Measurements from ENCODE around the gene SLC44A1.

Gene SLC44A1

DNA sequence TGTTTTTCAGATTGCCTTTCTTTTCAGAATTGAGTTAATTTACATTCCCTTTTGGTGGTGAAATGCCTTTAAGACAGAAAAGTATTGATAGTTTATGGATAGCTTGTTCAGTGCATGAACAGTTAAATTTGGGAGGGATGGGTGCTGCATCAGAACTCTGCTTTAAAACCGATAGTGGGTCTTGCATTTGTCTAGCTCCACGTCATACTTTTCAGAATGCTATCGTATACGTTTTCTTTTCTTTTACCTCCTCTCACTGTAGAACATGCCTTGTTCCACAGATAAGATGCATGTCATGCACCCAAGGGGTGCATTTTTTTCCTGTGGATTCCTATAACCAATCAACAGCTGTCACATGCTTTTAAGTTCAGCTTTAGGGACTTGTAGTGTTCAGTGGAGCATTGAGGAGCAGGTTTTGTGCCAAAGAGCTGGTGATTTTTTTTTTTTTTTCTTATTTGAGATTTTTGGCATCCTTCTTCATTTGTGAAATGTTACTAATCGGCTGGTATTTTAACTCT, 2.3 kb downstream of the SLC44A1 start:
- no peak for DNase-seq
- Histone ChIP-seq H3K27ac (ENCODE audit: insufficient read depth in 1 of 2, low read depth in 1 of 2, low read length in 2 of 2, poor library complexity in 1 of 2, severe bottlenecking in 2 of 2) (no peak overlapping the region), H3K27me3 (replicated peaks in 2 of 5; ENCODE audit: control insufficient read depth in 4 of 5, insufficient read depth in 5 of 5, low read length in 4 of 5) (no peaks in the 10 kb centered on the region), H3K36me3 (ENCODE audit: control insufficient read depth in 4 of 4, insufficient read depth in 4 of 4, low read length in 3 of 4) (no peaks in the 10 kb centered on the region), H3K4me3 (ENCODE audit: control insufficient read depth in 1 of 7, extremely low read depth in 1 of 7, insufficient read depth in 4 of 7, low read depth in 2 of 7, low read length in 6 of 7) (no peak overlapping the region), H3K9me3 (ENCODE audit: control extremely low read depth in 1 of 5, control insufficient read depth in 4 of 5, insufficient read depth in 2 of 5, low read depth in 1 of 5, low read length in 4 of 5) (no peaks in the 10 kb centered on the region), H3K4me1 (ENCODE audit: control extremely low read depth in 1 of 4, control insufficient read depth in 4 of 4, insufficient read depth in 4 of 4, low read length in 3 of 4) (peaks cover 5 to 24% (median 15%) of the 10 kb centered on the region in 4 experiments)
- CTCF ChIA-PET, result interaction anchor here (3.2 kb wide), 1 partner anchor 7 kb away, joined by 14 read pairs; no protein-coding TSS in a partner anchor
- POLR2A ChIA-PET, result interaction anchor here (0.5 to 0.6 kb wide), 2 partner anchors 31 to 46 kb away, joined by 3 to 5 read pairs; no protein-coding TSS in a partner anchor
- WGBS (ENCODE audit: insufficient coverage), result 100% methylated on average over 2 of the region's 5 CpGs

DNA sequence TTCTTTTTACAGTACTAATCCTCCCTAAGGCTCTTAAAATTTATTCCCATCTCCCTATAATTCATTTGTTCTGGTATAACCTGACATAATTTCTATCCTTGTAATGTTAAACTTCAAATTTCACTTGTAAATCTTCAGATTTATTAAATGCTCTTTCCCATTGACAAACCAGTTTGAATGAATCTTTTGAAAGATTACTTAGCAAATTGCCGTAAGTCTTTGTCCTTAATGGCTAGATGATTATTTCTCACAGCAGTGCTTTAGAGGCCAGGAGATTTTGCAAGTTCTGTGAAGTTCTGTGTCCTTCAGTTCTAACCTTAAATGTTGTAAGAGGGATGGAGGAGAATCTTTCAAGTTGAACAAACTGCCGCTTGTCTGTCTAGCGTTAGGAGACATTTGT, 4.2 kb downstream of the SLC44A1 start:
- H3K36me3 ChIP-seq (ENCODE audit: control insufficient read depth in 4 of 4, insufficient read depth in 4 of 4, low read length in 3 of 4), result no peaks in the 10 kb centered on the region
- no peak for DNase-seq
- H3K9me3 ChIP-seq (ENCODE audit: control extremely low read depth in 1 of 5, control insufficient read depth in 4 of 5, insufficient read depth in 2 of 5, low read depth in 1 of 5, low read length in 4 of 5), result no peaks in the 10 kb centered on the region
- H3K27me3 ChIP-seq (replicated peaks in 2 of 5; ENCODE audit: control insufficient read depth in 4 of 5, insufficient read depth in 5 of 5, low read length in 4 of 5), result no peaks in the 10 kb centered on the region
- ChIA-PET CTCF (interaction anchor here (0.7 kb wide), 1 partner anchor 14 kb away, joined by 3 read pairs; no protein-coding TSS in a partner anchor), POLR2A (no interaction called here)
- 100% methylated on average over 2 of the region's 3 CpGs for WGBS (ENCODE audit: insufficient coverage)
- H3K27ac ChIP-seq (ENCODE audit: insufficient read depth in 1 of 2, low read depth in 1 of 2, low read length in 2 of 2, poor library complexity in 1 of 2, severe bottlenecking in 2 of 2), result no peak overlapping the region
- H3K4me1 ChIP-seq (ENCODE audit: control extremely low read depth in 1 of 4, control insufficient read depth in 4 of 4, insufficient read depth in 4 of 4, low read length in 3 of 4), result peaks cover 3 to 17% (median 11%) of the 10 kb centered on the region in 4 experiments
- H3K4me3 ChIP-seq (ENCODE audit: control insufficient read depth in 1 of 7, extremely low read depth in 1 of 7, insufficient read depth in 4 of 7, low read depth in 2 of 7, low read length in 6 of 7), result no peak overlapping the region

DNA sequence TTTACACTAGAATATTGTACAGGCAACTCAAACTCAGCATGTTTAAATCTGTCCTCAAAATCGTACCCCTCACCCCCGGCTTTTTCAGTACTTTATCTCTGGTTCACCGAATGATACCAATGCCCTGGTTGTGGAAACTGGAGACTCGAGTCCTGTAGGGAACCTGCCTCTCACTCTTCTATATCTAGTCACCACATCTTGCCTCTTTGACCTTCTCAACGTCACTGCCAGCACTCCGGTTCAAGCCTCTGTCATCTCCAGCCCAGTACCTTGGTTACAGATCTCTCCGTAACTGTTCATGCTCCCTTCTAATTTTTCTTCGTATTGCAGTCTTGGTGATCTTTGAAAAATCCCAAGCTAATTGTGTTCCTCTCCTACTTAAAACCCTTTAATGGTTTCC, 6.7 kb downstream of the SLC44A1 start:
- ChIA-PET POLR2A (no interaction called here), CTCF (no interaction called here)
- Histone ChIP-seq H3K27ac (ENCODE audit: insufficient read depth in 1 of 2, low read depth in 1 of 2, low read length in 2 of 2, poor library complexity in 1 of 2, severe bottlenecking in 2 of 2) (no peak overlapping the region), H3K4me3 (ENCODE audit: control insufficient read depth in 1 of 7, extremely low read depth in 1 of 7, insufficient read depth in 4 of 7, low read depth in 2 of 7, low read length in 6 of 7) (no peak overlapping the region), H3K27me3 (replicated peaks in 2 of 5; ENCODE audit: control insufficient read depth in 4 of 5, insufficient read depth in 5 of 5, low read length in 4 of 5) (no peaks in the 10 kb centered on the region), H3K9me3 (ENCODE audit: control extremely low read depth in 1 of 5, control insufficient read depth in 4 of 5, insufficient read depth in 2 of 5, low read depth in 1 of 5, low read length in 4 of 5) (no peaks in the 10 kb centered on the region), H3K36me3 (ENCODE audit: control insufficient read depth in 4 of 4, insufficient read depth in 4 of 4, low read length in 3 of 4) (no peaks in the 10 kb centered on the region), H3K4me1 (ENCODE audit: control extremely low read depth in 1 of 4, control insufficient read depth in 4 of 4, insufficient read depth in 4 of 4, low read length in 3 of 4) (peaks cover 0 to 2% (median under 1%) of the 10 kb centered on the region in 4 experiments)
- DNase-seq, result no peak
- 92% methylated on average over 8 of the region's 8 CpGs for WGBS (ENCODE audit: insufficient coverage)

DNA sequence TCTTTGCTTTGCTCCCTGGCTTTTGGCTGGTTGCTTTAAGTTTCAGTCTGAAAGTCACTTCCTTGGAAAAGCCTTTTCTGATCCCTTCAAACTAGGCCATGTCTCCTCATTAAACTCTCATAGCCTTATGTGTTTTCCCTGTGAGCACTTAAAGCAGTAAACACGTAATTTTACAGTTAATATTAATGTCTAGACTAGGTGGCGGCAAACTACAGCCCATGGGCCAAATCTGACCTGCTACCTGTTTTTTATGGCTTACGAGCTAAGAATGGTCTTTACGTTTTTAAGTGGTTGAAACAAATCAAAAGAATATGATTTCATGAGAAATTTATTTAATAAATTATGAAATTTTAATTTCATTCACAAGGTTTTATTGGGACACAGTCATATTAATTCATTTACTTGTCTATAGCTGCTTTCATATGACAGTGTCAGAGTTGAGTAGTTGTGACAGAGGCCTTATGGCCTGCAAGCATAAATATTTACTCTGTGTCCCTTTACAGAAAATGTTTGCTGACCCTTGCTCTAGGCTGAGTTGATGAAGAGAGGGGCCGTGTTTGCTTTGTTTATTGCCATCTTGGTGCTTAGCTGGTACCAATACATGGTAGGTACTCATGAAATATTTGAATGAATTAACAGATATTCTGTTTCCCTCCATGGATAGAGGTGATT, 7.4 kb downstream of the SLC44A1 start:
- no peaks in the 10 kb centered on the region for H3K27me3 ChIP-seq (replicated peaks in 2 of 5; ENCODE audit: control insufficient read depth in 4 of 5, insufficient read depth in 5 of 5, low read length in 4 of 5)
- WGBS (ENCODE audit: insufficient coverage), result no CpG with 5 or more reads among the region's 5 CpGs
- peaks cover 0 to 2% (median 0%) of the 10 kb centered on the region in 4 experiments for H3K4me1 ChIP-seq (ENCODE audit: control extremely low read depth in 1 of 4, control insufficient read depth in 4 of 4, insufficient read depth in 4 of 4, low read length in 3 of 4)
- ChIA-PET POLR2A (no interaction called here), CTCF (interaction anchor here (0.7 kb wide), 1 partner anchor 164 kb away, joined by 3 read pairs; no protein-coding TSS in a partner anchor)
- no peaks in the 10 kb centered on the region for H3K36me3 ChIP-seq (ENCODE audit: control insufficient read depth in 4 of 4, insufficient read depth in 4 of 4, low read length in 3 of 4)
- no peak overlapping the region for H3K27ac ChIP-seq (ENCODE audit: insufficient read depth in 1 of 2, low read depth in 1 of 2, low read length in 2 of 2, poor library complexity in 1 of 2, severe bottlenecking in 2 of 2)
- no peaks in the 10 kb centered on the region for H3K9me3 ChIP-seq (ENCODE audit: control extremely low read depth in 1 of 5, control insufficient read depth in 4 of 5, insufficient read depth in 2 of 5, low read depth in 1 of 5, low read length in 4 of 5)
- no peak for DNase-seq
- no peak overlapping the region for H3K4me3 ChIP-seq (ENCODE audit: control insufficient read depth in 1 of 7, extremely low read depth in 1 of 7, insufficient read depth in 4 of 7, low read depth in 2 of 7, low read length in 6 of 7)

DNA sequence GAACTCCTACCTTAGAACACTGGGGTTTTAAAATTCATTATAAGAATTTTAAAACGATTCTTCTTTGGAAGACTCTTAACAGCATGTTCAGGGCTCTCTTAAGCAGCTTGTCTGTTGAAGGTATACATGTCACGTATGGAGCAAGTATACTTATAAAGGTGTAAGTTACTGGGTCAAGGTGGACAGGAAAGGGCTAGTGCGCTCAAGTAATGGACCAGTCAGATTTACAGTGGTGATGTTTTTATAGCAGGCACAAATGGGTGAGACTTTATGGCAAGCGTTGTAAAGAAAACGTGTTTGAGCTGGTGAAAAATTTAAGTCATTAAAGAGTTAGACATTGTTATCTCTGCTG, 7.9 kb downstream of the SLC44A1 start:
- ChIA-PET POLR2A (no interaction called here), CTCF (interaction anchor here (0.7 kb wide), 1 partner anchor 163 kb away, joined by 3 read pairs; no protein-coding TSS in a partner anchor)
- H3K27me3 ChIP-seq (replicated peaks in 2 of 5; ENCODE audit: control insufficient read depth in 4 of 5, insufficient read depth in 5 of 5, low read length in 4 of 5), result no peaks in the 10 kb centered on the region
- peaks cover 0 to 3% (median under 1%) of the 10 kb centered on the region in 4 experiments for H3K4me1 ChIP-seq (ENCODE audit: control extremely low read depth in 1 of 4, control insufficient read depth in 4 of 4, insufficient read depth in 4 of 4, low read length in 3 of 4)
- H3K4me3 ChIP-seq (ENCODE audit: control insufficient read depth in 1 of 7, extremely low read depth in 1 of 7, insufficient read depth in 4 of 7, low read depth in 2 of 7, low read length in 6 of 7), result no peak overlapping the region
- H3K9me3 ChIP-seq (ENCODE audit: control extremely low read depth in 1 of 5, control insufficient read depth in 4 of 5, insufficient read depth in 2 of 5, low read depth in 1 of 5, low read length in 4 of 5), result no peaks in the 10 kb centered on the region
- WGBS (ENCODE audit: insufficient coverage), result 97% methylated on average over 5 of the region's 5 CpGs
- H3K36me3 ChIP-seq (ENCODE audit: control insufficient read depth in 4 of 4, insufficient read depth in 4 of 4, low read length in 3 of 4), result no peaks in the 10 kb centered on the region
- no peak for DNase-seq
- no peak overlapping the region for H3K27ac ChIP-seq (ENCODE audit: insufficient read depth in 1 of 2, low read depth in 1 of 2, low read length in 2 of 2, poor library complexity in 1 of 2, severe bottlenecking in 2 of 2)

DNA sequence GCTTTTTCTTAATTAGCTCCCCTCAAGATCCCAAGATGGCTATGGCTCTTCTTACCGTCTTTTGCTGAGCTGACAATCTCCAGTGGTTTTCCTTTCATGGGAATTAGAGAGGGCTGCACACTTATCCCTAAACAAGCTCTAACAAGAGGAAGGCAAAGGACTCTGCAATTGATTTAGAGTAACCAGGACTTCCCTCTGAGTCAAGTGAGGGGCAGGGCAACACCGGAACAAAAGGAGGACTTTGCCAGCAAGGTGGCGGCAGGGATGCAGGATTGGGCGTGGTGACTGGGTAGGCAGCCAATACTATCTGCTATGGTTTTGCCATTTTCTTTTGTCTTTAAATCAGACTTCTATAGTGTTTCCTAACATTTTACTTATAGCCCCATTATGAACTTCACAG, 9.8 kb downstream of the SLC44A1 start:
- H3K9me3 ChIP-seq (ENCODE audit: control extremely low read depth in 1 of 5, control insufficient read depth in 4 of 5, insufficient read depth in 2 of 5, low read depth in 1 of 5, low read length in 4 of 5), result no peaks in the 10 kb centered on the region
- peaks cover 0 to 13% (median 11%) of the 10 kb centered on the region in 4 experiments for H3K4me1 ChIP-seq (ENCODE audit: control extremely low read depth in 1 of 4, control insufficient read depth in 4 of 4, insufficient read depth in 4 of 4, low read length in 3 of 4)
- H3K4me3 ChIP-seq (ENCODE audit: control insufficient read depth in 1 of 7, extremely low read depth in 1 of 7, insufficient read depth in 4 of 7, low read depth in 2 of 7, low read length in 6 of 7), result no peak overlapping the region
- CTCF ChIA-PET, result interaction anchor here (0.8 to 2.6 kb wide), 2 partner anchors 9 to 385 kb away, joined by 3 to 14 read pairs; partner anchors contain the start of gene SLC44A1
- DNase-seq, result no peak
- 98% methylated on average over 4 of the region's 4 CpGs for WGBS (ENCODE audit: insufficient coverage)
- H3K36me3 ChIP-seq (ENCODE audit: control insufficient read depth in 4 of 4, insufficient read depth in 4 of 4, low read length in 3 of 4), result no peaks in the 10 kb centered on the region
- no peak overlapping the region for H3K27ac ChIP-seq (ENCODE audit: insufficient read depth in 1 of 2, low read depth in 1 of 2, low read length in 2 of 2, poor library complexity in 1 of 2, severe bottlenecking in 2 of 2)
- H3K27me3 ChIP-seq (replicated peaks in 2 of 5; ENCODE audit: control insufficient read depth in 4 of 5, insufficient read depth in 5 of 5, low read length in 4 of 5), result no peaks in the 10 kb centered on the region
- POLR2A ChIA-PET, result interaction anchor here (1.7 kb wide), 1 partner anchor 9 kb away, joined by 3 read pairs; the partner anchor contains the start of gene SLC44A1

DNA sequence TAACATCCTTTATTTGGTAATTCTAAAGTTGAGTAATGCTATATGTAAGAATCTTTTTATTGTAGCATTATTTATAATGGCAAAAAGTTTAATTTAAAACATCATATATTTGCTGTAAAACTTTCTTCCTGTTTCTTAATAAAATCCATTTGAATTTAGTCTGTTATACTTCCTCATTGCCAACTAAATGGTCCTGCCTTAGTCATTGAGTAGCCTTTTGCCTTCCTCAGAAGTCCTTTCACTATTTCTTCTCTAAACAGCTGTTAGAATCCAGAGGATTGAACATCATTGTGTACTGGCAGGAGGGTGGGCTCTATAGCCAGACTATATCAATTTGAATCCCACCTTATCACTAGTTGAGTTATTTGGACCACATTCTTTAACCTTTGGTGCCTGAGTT, 11.0 kb downstream of the SLC44A1 start:
- peak in 2 of 3 donors; percentile 57 to 71 for DNase-seq
- Histone ChIP-seq H3K9me3 (ENCODE audit: control extremely low read depth in 1 of 5, control insufficient read depth in 4 of 5, insufficient read depth in 2 of 5, low read depth in 1 of 5, low read length in 4 of 5) (no peaks in the 10 kb centered on the region), H3K27me3 (replicated peaks in 2 of 5; ENCODE audit: control insufficient read depth in 4 of 5, insufficient read depth in 5 of 5, low read length in 4 of 5) (no peaks in the 10 kb centered on the region), H3K36me3 (ENCODE audit: control insufficient read depth in 4 of 4, insufficient read depth in 4 of 4, low read length in 3 of 4) (no peaks in the 10 kb centered on the region), H3K4me1 (ENCODE audit: control extremely low read depth in 1 of 4, control insufficient read depth in 4 of 4, insufficient read depth in 4 of 4, low read length in 3 of 4) (peaks cover 0 to 19% (median 16%) of the 10 kb centered on the region in 4 experiments), H3K27ac (ENCODE audit: insufficient read depth in 1 of 2, low read depth in 1 of 2, low read length in 2 of 2, poor library complexity in 1 of 2, severe bottlenecking in 2 of 2) (no peak overlapping the region), H3K4me3 (ENCODE audit: control insufficient read depth in 1 of 7, extremely low read depth in 1 of 7, insufficient read depth in 4 of 7, low read depth in 2 of 7, low read length in 6 of 7) (no peak overlapping the region)
- ChIA-PET CTCF (interaction anchor here (2.6 kb wide), 1 partner anchor 11 kb away, joined by 14 read pairs; the partner anchor contains the start of gene SLC44A1), POLR2A (interaction anchor here (0.6 kb wide), 1 partner anchor 48 kb away, joined by 3 read pairs; no protein-coding TSS in a partner anchor)

Data from common myeloid progenitor, CD34-positive (primary cell).